B cell (primary cell): ENCODE measurements around the gene SGPL1. TPM values are rescaled to one million over a fixed set of nuclear protein-coding genes. Genes with fewer than 3 reads are reported as not detected.

Experiments
- ATAC-seq: fragments of 200-7000 bp; cut with Tn5 transposase; one replicate; pipeline ENCODE4 v1.10.0; 2021; ENCODE audit warnings: low read depth, mild to moderate bottlenecking, moderate number of reproducible peaks, moderate library complexity
- CTCF ChIA-PET: fragments of 350-600 bp; sonication (Branson Sonifier 250); formaldehyde crosslinking; loops from one replicate; lab custom pipeline; 2021; ENCODE audit warnings: antibody characterized with exemption, inconsistent platforms; lab: Charles Lee
- POLR2A ChIA-PET: fragments of 350-600 bp; sonication (Branson Sonifier 250); formaldehyde crosslinking; loops from one replicate; lab custom pipeline; 2021; ENCODE audit warnings: antibody characterized with exemption; lab: Charles Lee
- DNase-seq: peaks from one replicate; pipeline ENCODE4 v3.0.0; 2013
- H2AFZ ChIP-seq: 2 replicates; pipeline ENCODE4 v1.6.1; 2012; ENCODE audit warnings: mild to moderate bottlenecking, low read depth, low read length; ENCODE audit not compliant: insufficient read depth, poor library complexity, severe bottlenecking
- H3K27ac ChIP-seq, 2 donors: 1 replicate in 1 of 2; 2 replicates in 1 of 2; pipeline ENCODE4 v1.5.1; 2012 to 2013; ENCODE audit warnings: low read length in 2 of 2, mild to moderate bottlenecking in 2 of 2, moderate library complexity in 1 of 2
- H3K27me3 ChIP-seq, 4 experiments: fragments of 200-600 bp in 1 of 4; sonication (generic) in 1 of 4; replicated peaks in 1 of 4; 1 replicate in 2 of 4; 2 replicates in 2 of 4; pipeline versions ENCODE4 v1.6.1 to v1.7.0; 2013 to 2016; ENCODE audit warnings: low read length in 3 of 4, mild to moderate bottlenecking in 2 of 4, mixed read lengths in 1 of 4, moderate library complexity in 1 of 4; ENCODE audit not compliant: insufficient read depth in 4 of 4, control insufficient read depth in 3 of 4; ENCODE audit errors: control extremely low read depth in 1 of 4
- H3K36me3 ChIP-seq, 2 experiments: replicated peaks in 1 of 2; 1 replicate in 1 of 2; 2 replicates in 1 of 2; pipeline versions ENCODE4 v1.6.1 to v1.7.1; 2013; ENCODE audit warnings: low read length in 1 of 2; ENCODE audit not compliant: insufficient read depth in 2 of 2, control insufficient read depth in 1 of 2; ENCODE audit errors: control extremely low read depth in 1 of 2, extremely low read depth in 1 of 2
- H3K4me1 ChIP-seq, 2 donors: fragments of 200-600 bp in 1 of 2; sonication (generic) in 1 of 2; 1 replicate in 1 of 2; 2 replicates in 1 of 2; pipeline versions ENCODE4 v1.5.1 to v1.6.1; 2013 to 2017; ENCODE audit warnings: low read length in 2 of 2; ENCODE audit not compliant: control insufficient read depth in 2 of 2, insufficient read depth in 2 of 2
- H3K4me2 ChIP-seq: replicated peaks from 2 replicates; pipeline ENCODE3; 2012; ENCODE audit warnings: mild to moderate bottlenecking, low read depth, low read length; ENCODE audit not compliant: poor library complexity, severe bottlenecking
- H3K4me3 ChIP-seq, 5 experiments: fragments of 200-600 bp in 1 of 5; sonication (generic) in 1 of 5; 1 replicate in 3 of 5; 2 replicates in 2 of 5; pipeline versions ENCODE4 v1.5.1 to v1.7.0; 2011 to 2016; ENCODE audit warnings: low read length in 4 of 5, mild to moderate bottlenecking in 4 of 5, low read depth in 2 of 5, control low read depth in 1 of 5, moderate library complexity in 1 of 5; ENCODE audit not compliant: insufficient read depth in 1 of 5; ENCODE audit errors: control extremely low read depth in 1 of 5, extremely low read depth in 1 of 5
- H3K79me2 ChIP-seq: fragments of 200-600 bp; sonication (generic); one replicate; pipeline ENCODE4 v1.6.0; 2016; ENCODE audit warnings: low read length; ENCODE audit not compliant: control insufficient read depth, insufficient read depth
- H3K9ac ChIP-seq: fragments of 200-600 bp; sonication (generic); 2 replicates; pipeline ENCODE4 v1.6.1; 2017; ENCODE audit warnings: mild to moderate bottlenecking, low read length, moderate library complexity
- H3K9me3 ChIP-seq, 3 donors: one replicate each; pipeline versions ENCODE4 v1.6.1 to v1.7.1; 2013; ENCODE audit warnings: low read length in 2 of 3; ENCODE audit not compliant: control insufficient read depth in 2 of 3, insufficient read depth in 1 of 3; ENCODE audit errors: control extremely low read depth in 1 of 3
- H4K20me1 ChIP-seq: 2 replicates; pipeline ENCODE4 v1.6.0; 2012; ENCODE audit warnings: mild to moderate bottlenecking, low read length; ENCODE audit not compliant: insufficient read depth, control insufficient read depth, poor library complexity, severe bottlenecking
- H3K27ac Mint-ChIP-seq: one replicate; pipeline ENCODE4 v1.8.0; 2021; ENCODE audit warnings: mixed read lengths
- H3K27me3 Mint-ChIP-seq: one replicate; pipeline ENCODE4 v1.8.0; 2021; ENCODE audit warnings: mixed read lengths
- H3K4me1 Mint-ChIP-seq: one replicate; pipeline ENCODE4 v1.8.0; 2021; ENCODE audit warnings: mixed read lengths
- H3K4me3 Mint-ChIP-seq: one replicate; pipeline ENCODE4 v1.8.0; 2021; ENCODE audit warnings: mixed read lengths
- H3K9me3 Mint-ChIP-seq: one replicate; pipeline ENCODE4 v1.8.0; 2022; ENCODE audit warnings: mixed read lengths; ENCODE audit not compliant: insufficient read depth
- CTCF ChIP-seq: fragments of 200-600 bp; IDR thresholded peaks from one replicate; pipeline ENCODE4 v1.8.0; 2022; ENCODE audit warnings: antibody characterized with exemption, mild to moderate bottlenecking
- EZH2 ChIP-seq: IDR thresholded peaks from 2 replicates; pipeline ENCODE4 v1.6.1; 2012; ENCODE audit warnings: borderline replicate concordance, low read depth, mild to moderate bottlenecking, moderate library complexity, low read length; ENCODE audit not compliant: insufficient read depth, poor library complexity, severe bottlenecking
- WGBS: methylation state at CpG from one replicate; pipeline ENCODE4 v1.1.5; 2013; ENCODE audit warnings: missing lambda C conversion rate; ENCODE audit not compliant: insufficient coverage; 5-methylcytosine and 5-hydroxymethylcytosine counted together
- intact Hi-C: fragments of 100-400 bp; cut with micrococcal nuclease; formaldehyde crosslinking; loops from one replicate; pipeline ENCODE4 v1.10.0; 2022
- polyA plus RNA-seq: library from polyadenylated mRNA; depleted of rRNA; stranded (reverse); fragments of >200 nt; gene quantifications from 2 replicates; pipeline ENCODE4 v1.2.3, GENCODE V29; 2012
- total RNA-seq, 2 donors: library from RNA; stranded (reverse); fragments of 120-200 nt in 1 of 2; gene quantifications; 1 replicate in 1 of 2; 2 replicates in 1 of 2; pipeline versions ENCODE4 v1.2.3 to v1.2.4, GENCODE V29; 2013 to 2022

The SGPL1 gene
- total and polyA plus RNA-seq, 2 donors (not counting 1 experiment from before 2014, with no cell fraction given), result 9.1 to 46.2 TPM

- Histone ChIP-seq H3K9ac (no peak overlapping the region), H3K4me2 (no peak overlapping the region), H3K4me3 (no peak overlapping the region), H3K4me1 (no peaks in the 10 kb centered on the region), H3K27me3 (peaks cover 0 to 7% (median 3%) of the 10 kb centered on the region in 4 experiments), H2AFZ (no peak overlapping the region), H3K27ac (no peak overlapping the region), H4K20me1 (no peaks in the 10 kb centered on the region), H3K36me3 (no peaks in the 10 kb centered on the region), H3K9me3 (no peaks in the 10 kb centered on the region), H3K79me2 (no peaks in the 10 kb centered on the region)
- intact Hi-C loops, result no loop called here
- ATAC-seq (no peak), DNase-seq (no peak)
- WGBS, result 100% methylated on average over 1 of the region's 1 CpG
- Mint-ChIP-seq H3K9me3 (no peaks in the 10 kb centered on the region), H3K4me1 (no peaks in the 10 kb centered on the region), H3K27ac (no peak overlapping the region), H3K27me3 (peaks cover 47% of the 10 kb centered on the region), H3K4me3 (no peak overlapping the region)
- ChIA-PET CTCF (no interaction called here), POLR2A (no interaction called here)
- TF ChIP-seq CTCF, result no peak
- no peak for TF ChIP-seq EZH2
Observed at GRCh38 chr10:70795613-70796012, 20.1 kb upstream of the SGPL1 start.

GRCh38 chr10:70797840-70798239, 17.9 kb upstream of the SGPL1 start:
- peaks cover 30% of the 10 kb centered on the region for H3K27me3 Mint-ChIP-seq
- DNase-seq (no peak), ATAC-seq (no peak)
- H3K4me3 ChIP-seq, result no peak overlapping the region
- H3K9ac ChIP-seq, result no peak overlapping the region
- POLR2A ChIA-PET, result no interaction called here
- H3K4me1 ChIP-seq, result no peaks in the 10 kb centered on the region
- H3K27ac Mint-ChIP-seq, result no peak overlapping the region
- H3K36me3 ChIP-seq, result no peaks in the 10 kb centered on the region
- CTCF ChIA-PET, result interaction anchor here (1.0 kb wide), 1 partner anchor 1752 kb away, joined by 3 read pairs; no protein-coding TSS in a partner anchor
- no peak overlapping the region for H3K4me3 Mint-ChIP-seq
- no peak overlapping the region for H3K4me2 ChIP-seq
- no peaks in the 10 kb centered on the region for H3K79me2 ChIP-seq
- H3K27ac ChIP-seq, result no peak overlapping the region
- no peaks in the 10 kb centered on the region for H3K4me1 Mint-ChIP-seq
- H3K9me3 Mint-ChIP-seq, result no peaks in the 10 kb centered on the region
- H3K27me3 ChIP-seq, result peaks cover 0 to 7% (median 0%) of the 10 kb centered on the region in 4 experiments
- H3K9me3 ChIP-seq, result no peaks in the 10 kb centered on the region
- no peak overlapping the region for H2AFZ ChIP-seq
- H4K20me1 ChIP-seq, result no peaks in the 10 kb centered on the region
- WGBS, result 95% methylated on average over 5 of the region's 7 CpGs
- TF ChIP-seq EZH2 (no peak), CTCF (no peak)
- intact Hi-C loops, result no loop called here
